GM21737 (cell line): ENCODE measurements around the gene NTM.
"Not testable (repeated sequence)": the region's sequence is repeated elsewhere in the genome, so short reads cannot be mapped to it uniquely, and the experiment has no call there.

Experiments used
- ATAC-seq: cut with Tn5 transposase; IDR thresholded peaks from one replicate; pipeline ENCODE4 v1.9.1; 2021; ENCODE audit warnings: mild to moderate bottlenecking, moderate library complexity; ENCODE audit not compliant: unreplicated experiment

NTM gene

DNA sequence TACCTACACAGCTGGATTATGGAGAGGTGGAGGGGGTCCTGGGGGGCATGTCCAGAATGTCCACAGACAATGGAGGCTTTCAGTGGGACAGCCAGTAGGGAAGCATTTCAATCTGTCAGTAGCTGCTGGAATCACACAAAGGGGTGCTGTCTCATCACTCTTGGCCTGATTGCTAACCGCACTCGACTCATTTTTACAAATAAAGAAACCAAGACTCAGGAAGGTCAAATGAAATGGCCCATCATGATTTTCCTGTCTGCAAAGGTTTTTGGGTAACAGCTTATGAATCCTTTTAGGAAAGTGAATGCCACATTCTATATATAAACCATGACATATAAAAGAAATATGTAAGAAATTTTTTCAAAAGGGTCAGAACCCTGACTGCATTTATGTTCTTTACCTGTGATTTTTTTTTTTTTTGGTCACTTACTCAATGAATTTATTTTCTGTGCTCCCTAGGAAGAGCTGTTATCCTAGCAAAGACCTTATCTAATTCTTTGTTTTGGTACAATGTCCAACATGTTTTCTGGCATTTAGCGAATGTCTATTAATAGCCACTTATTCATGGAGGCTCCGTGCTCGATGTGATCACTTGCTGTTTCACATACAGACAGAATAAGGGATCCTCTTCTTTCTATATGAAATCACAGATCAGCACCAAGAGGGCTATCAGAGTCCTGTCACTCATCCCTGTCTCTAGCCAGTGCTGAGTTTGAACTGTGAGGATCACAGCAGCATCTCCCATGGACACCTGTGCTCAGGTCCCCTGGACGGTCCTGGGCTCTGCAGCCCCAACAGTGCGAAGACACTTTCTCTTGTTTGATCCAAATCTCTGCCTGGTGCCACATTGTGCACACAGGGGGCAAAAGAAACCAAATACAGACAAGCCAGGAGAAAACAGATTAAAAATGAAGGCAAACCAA is 979.7 kb downstream of the NTM start:
- no peak for ATAC-seq

DNA sequence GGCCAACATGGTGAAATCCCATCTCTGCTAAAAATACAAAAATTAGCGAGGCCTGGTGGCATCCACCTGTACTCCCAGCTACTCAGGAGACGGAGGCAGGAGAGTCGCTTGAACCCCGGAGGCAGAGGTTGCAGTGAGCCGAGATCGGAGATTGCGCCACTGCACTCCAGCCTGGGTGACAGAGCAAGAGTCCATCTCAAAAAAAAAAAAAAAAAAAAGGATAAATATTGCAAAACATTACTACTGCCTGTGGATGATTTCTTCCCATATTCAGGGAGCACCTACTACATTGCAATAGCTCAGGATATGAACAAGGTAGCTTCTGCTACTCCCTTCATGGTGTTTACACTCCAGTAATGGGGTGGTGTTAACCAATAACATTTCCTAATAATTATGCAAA is 980.6 kb downstream of the NTM start:
- no peak for ATAC-seq

DNA sequence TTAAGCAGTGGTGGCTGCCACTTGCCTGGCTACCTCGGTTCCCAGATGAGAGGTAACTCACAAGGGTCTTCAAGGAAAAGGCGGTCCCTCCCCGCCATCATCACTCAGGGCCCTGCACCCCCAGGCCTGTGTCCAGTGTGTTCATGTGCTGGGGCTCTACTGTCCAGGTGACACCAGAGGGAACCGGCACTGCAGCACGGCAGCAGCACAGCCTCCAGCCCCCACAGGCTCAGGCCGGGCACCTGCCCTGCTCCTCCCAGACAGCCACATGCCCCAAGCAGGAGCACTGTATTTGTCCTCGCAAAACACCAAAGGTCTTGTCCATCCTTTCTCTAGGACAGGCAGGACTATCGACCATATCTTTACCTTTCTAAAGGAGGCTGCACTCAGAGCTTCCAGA is 982.1 kb downstream of the NTM start:
- no peak for ATAC-seq

GRCh38 chr11:132353255-132353654 is 982.8 kb downstream of the NTM start:
- no peak for ATAC-seq

DNA sequence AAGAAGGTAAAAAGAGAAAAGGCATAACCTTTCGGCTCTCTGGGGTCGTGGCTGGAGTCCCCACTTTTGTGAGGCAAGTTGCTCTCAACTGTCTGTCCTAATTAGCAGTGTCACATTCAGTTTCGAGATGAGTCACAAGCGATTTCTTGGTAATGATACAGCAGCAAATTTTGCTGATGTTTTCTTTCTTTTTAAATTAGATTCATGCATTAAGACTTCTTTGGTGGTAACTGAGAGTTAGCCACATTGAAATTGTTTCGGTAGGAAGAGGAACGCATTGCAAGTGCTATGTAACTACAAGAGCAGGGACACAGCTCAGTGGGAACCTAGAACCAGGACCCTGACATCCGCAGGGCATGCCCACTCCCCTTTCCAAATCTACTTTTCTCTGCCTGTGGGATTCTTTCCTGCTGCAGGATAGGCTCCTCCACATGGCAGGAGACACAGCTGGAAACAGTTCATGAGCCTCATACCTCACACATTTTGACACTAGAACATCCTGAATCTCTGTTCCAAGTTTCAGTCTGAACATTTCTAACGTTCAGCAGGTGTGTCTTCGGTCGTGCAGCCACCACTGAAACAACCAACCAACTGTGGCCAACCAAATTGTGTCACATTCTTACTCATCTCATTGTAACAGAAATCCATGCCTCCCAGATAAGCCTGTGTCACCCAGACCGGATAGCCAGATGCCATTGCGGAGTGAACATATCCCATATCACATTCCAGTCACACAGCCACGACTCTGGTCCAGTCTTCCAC is 987.6 kb downstream of the NTM start:
- peak; percentile 65 for ATAC-seq

- ATAC-seq, result peak; percentile 61
These were observed 988.1 kb downstream of the NTM start for GRCh38 chr11:132358573-132358953.

GRCh38 chr11:132361011-132361550 is 990.7 kb downstream of the NTM start:
- ATAC-seq, result no peak

GRCh38 chr11:132365650-132366049 is 995.2 kb downstream of the NTM start:
- ATAC-seq, result no peak

GRCh38 chr11:132367293-132367692 is 996.9 kb downstream of the NTM start:
- no peak for ATAC-seq

- not testable (repeated sequence) for ATAC-seq
These were observed 999.7 kb downstream of the NTM start for GRCh38 chr11:132370114-132370513.

DNA sequence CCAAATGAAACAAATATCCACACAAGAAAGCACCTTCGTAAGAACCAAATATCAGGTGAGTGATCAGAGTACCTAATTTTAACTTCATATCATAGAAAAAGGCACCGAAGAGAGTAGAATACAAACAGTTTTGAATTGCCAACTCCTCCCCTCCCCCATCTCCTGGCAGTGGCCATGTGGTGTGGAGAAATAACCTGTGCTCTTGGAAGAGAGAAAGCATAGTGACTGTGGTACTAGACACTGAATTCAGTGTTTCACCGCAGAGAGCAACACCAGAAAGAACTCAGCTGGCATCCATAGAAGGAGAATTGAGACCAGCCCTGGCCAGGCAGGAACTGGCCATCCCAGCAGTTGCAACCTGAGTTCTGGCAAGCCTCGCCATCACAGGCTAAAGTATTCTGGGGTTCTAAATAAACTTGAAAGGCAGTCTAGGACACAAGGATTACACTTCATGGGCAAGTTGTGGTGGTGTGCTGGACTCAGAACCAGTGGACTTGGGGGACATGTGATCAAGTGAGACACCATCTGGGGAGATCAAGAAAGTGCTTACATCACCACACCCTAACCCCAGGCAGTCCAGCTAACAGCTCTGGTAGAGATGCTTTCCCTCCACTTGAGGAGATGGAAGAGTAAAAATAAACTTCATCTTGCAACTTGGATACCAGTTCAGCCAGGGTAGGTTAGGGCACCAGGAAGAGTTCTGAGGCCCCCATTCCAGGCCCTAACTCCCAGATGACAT is 1003.2 kb downstream of the NTM start:
- no peak for ATAC-seq

DNA sequence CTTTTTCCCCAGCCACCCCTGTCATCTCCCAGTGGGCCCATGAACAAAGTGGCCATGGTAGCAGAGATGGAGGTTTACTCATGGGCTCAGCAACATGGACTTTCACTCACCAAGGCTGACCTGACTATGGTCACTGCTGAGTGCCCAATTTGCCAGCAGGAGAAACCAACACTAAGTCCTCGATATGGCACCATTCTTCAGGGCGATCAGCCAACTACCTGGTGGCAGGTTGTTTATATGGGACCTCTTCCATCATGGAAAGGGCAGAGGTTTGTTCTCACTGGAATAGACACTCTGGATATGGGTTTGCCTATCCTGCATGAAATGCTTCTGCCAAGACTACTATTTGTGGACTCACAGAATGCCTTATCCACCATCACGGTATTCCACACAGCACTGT is 1009.1 kb downstream of the NTM start:
- no peak for ATAC-seq
